KOPT-K1 (cell line): ENCODE data around the gene RAB43.
"Not testable (repeated sequence)": the region's sequence is repeated elsewhere in the genome, so short reads cannot be mapped to it uniquely, and the experiment has no call there.

Experiments used
- H3K27ac ChIP-seq: fragments of 200-600 bp; sonication (generic); 2 replicates; pipeline ENCODE4 v1.5.1; 2016; ENCODE audit warnings: antibody characterized with exemption, mild to moderate bottlenecking, low read depth, low read length; ENCODE audit not compliant: poor library complexity, severe bottlenecking
- H3K36me3 ChIP-seq: fragments of 200-600 bp; sonication (generic); 2 replicates; pipeline ENCODE4 v1.5.1; 2017; ENCODE audit warnings: antibody characterized with exemption, mild to moderate bottlenecking, low read length, moderate library complexity; ENCODE audit not compliant: insufficient read depth
- H3K9me3 ChIP-seq: fragments of 200-600 bp; sonication (generic); 2 replicates; pipeline ENCODE4 v1.5.1; 2017; ENCODE audit warnings: antibody characterized with exemption, low read length, mild to moderate bottlenecking; ENCODE audit not compliant: insufficient read depth, poor library complexity, severe bottlenecking

Gene RAB43

DNA sequence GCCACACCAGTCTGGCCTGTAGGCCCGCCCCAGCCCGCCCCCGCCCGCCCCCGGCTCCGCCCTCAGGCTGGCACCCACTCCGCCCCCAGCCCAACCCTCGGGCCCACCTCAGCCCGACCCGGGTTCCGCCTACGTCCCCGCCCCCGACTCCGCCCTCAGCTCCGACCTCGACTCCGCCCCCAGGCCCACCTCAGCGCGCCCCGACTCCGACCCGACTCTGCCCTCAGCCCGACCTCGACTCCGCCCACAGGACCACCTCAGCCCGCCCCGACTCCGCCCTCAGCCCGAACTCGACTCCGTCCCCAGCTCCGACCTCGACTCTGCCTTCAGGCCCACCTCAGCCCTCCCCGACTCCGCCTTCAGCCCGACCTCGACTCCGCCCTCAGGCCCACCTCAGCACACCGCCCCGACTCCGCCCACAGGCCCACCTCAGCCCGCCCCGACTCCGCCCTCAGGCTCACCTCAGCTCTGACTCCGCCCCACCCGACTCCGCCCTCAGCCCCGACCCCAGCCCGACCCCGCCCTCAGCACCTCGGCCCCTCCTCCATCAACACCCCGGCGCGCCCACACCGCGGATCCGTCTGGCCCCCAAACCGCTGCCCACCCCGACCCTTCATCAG lies at the start of gene RAB43:
RAB43 (minus strand) TSS at position 13 of the 620 bp plus-strand sequence. CDS start 315 bp downstream, outside the sequence.
- Histone ChIP-seq H3K27ac (peak within 1 kb of the TSS; percentile 85), H3K36me3 (peaks cover 14% of the 10 kb centered on the region; the same call in 1 of the 2 replicates)

DNA sequence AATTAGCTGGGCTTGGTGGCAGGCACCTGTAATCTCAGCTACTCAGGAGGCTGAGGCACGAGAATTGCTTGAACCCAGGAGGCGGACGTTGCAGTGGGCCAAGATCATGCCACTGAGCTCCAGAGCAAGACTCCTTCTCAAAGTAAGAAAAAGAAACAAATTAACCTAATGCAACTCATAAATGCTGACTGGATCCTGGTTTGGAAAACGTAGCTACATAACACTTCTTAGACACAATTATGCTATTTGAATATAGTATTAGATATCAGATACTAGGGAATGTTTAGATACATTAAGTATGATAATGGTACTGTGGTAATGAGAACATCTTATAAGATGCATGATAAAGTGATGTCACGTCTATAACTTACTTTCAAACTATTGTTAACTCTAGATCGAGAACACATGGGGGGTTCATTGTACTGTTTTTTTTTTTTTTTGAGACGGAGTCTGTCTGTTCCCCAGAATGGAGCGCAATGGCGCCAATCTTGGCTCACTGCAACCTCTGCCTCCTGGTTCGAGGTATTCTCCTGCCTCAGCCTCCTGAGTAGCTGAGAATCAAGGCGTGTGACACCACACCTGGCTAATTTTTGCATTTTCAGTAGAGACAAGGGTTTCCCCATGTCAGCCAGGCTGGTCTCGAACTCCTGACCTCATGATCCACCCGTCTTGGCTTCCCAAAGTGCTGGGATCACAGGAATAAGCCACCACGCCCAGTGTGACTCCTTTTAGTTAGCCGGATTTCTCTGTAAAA lies 45.2 kb upstream of the RAB43 start:
- no peaks in the 10 kb centered on the region for H3K9me3 ChIP-seq
- no peak overlapping the region for H3K27ac ChIP-seq
- H3K36me3 ChIP-seq: peaks cover 72% of the 10 kb centered on the region

More for the DNA sequence above, at the start of gene RAB43:
- H3K9me3 ChIP-seq: no peaks in the 10 kb centered on the region

DNA sequence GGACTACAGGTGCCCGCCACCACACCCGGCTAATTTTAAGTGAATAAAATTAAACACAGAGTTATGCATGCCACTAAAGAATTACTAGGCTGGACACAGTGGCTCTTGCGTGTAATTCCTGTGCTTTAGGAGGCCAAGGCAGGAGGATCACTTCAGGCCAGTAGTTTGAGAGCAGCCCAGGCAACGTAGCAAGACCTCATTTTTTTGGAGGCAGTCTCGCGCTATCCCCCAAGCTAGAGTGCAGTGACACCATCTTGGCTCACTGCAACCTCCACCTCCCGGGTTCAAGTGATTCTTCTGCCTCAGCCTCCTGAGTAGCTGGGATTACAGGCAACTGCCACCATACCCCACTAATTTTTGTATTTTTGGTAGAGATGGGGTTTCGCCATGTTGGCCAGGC lies 44.0 kb upstream of the RAB43 start:
- not testable (repeated sequence) for H3K9me3 ChIP-seq, H3K27ac ChIP-seq
- peaks cover 61% of the 10 kb centered on the region for H3K36me3 ChIP-seq

GRCh38 chr3:129164500-129164899 lies 42.9 kb upstream of the RAB43 start:
- H3K9me3 ChIP-seq: no peaks in the 10 kb centered on the region
- no peak overlapping the region for H3K27ac ChIP-seq
- H3K36me3 ChIP-seq: peaks cover 50% of the 10 kb centered on the region

- Histone ChIP-seq H3K36me3 (peaks cover 46% of the 10 kb centered on the region), H3K27ac (peak overlapping the region; percentile 96), H3K9me3 (no peaks in the 10 kb centered on the region)
Measured at GRCh38 chr3:129162729-129163579, 41.4 kb upstream of the RAB43 start.

DNA sequence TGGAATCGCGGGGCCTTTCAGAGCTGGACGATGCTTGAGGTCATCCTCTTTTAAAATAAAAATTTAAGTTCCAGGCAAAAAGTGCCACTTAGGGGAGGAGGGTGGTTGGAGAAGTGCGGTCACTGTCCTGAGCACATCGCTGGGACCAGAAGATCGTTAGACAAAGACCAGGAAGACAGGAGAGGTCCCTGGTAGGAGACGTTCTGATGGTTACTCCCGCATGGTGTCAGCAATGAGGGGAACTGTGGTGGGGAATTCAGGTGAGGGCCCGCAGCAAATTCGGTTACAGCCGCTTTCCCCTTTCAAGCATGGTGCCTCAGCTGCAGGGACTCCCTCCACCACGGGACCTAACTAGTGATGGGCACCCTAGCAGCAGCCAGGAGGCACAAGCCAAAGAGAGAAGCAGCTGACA lies 40.3 kb upstream of the RAB43 start:
- H3K36me3 ChIP-seq: peaks cover 46% of the 10 kb centered on the region
- H3K27ac ChIP-seq: peak overlapping the region; percentile 96
- H3K9me3 ChIP-seq: no peaks in the 10 kb centered on the region

DNA sequence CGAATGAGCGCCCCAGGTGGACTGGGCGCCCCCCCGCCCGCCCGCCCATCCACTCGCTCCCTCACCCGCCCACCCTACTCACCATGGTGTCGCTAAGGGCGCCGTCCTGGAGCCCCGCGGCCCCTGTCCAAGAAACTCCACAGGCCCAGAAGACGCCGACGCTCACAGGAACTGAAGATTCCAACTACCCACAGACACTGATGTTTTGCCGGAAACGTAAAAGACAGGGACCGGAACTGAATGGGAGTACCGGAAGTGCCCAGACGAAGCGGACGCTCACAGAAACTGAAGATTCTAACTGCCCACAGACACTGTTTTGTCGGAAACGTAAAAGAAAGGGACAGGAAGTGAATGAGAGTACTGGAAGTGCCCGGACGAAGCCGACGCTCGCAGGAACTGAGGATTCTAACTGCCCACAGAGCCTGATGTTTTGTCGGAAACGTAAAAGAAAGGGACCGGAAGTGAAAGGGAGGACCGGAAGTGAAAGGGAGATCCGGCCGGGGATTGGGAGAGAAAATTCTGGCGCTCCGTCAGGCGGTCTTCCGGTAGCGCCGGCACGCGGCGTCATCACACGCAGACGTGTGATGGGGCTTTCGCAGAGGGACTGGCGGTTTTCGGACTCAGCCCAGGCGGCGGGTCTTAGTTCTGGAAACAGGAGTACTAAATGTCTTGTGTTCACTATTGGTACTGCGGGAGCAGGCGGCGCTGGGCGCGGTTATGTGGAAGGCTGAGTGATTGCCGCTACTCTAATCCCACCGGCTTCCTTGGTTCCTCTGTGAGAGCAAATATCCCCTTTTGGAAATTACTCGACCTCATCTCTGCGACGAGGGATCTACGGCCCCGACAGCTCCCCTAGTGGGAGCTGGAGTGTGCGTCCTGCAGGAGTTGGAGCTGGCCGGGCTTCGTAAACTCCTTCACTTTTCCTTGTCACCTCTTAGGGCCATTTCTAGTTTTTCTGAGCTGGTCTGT lies 39.6 kb upstream of the RAB43 start, which contains the start of gene ISY1:
ISY1 (minus strand) TSS at position 173 of the 969 bp plus-strand sequence; CDS start at position 85, 88 bp downstream.
- Histone ChIP-seq H3K9me3 (no peaks in the 10 kb centered on the region), H3K36me3 (peaks cover 46% of the 10 kb centered on the region), H3K27ac (peak within 1 kb of the TSS; percentile 96)

DNA sequence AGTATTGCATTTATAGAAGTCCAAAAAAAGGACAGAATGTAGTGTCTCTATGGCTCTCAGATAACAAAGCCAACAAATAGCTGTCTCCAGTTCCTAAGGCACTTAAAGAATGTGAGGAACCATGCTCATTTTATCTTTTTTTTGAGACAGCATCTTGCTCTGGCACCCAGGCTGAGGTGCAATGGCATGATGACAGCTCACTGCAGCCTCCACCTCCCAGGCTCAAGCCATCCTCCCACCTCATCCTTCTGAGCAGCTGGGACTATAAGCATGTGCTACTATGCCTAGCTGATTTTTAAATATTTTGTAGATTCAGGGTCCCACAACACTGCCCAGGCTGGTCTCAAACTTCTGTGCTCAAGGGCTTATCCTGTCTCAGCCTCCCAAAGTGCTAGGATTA lies 23.2 kb upstream of the RAB43 start:
- Histone ChIP-seq H3K27ac (no peak overlapping the region), H3K9me3 (no peaks in the 10 kb centered on the region), H3K36me3 (peaks cover 81% of the 10 kb centered on the region)

DNA sequence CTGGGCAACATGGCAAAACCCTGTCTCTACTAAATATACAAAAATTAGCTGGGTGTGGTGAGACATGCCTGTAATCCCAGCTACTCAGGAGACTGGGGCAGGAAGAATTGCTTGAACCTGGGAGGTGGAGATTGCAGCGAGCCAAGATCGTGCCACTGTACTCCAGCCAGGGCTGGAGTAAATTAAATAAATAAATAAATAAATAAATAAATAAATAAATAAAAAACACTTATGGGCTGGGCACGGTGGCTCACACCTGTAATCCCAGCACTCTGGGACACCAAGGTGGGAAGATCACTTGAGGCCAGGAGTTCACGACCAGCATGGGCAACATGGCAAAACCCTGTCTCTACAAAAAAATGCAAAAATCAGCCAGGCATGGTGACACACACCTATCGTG lies 19.4 kb upstream of the RAB43 start:
- H3K36me3 ChIP-seq: peaks cover 80% of the 10 kb centered on the region
- not testable (repeated sequence) for H3K9me3 ChIP-seq, H3K27ac ChIP-seq

DNA sequence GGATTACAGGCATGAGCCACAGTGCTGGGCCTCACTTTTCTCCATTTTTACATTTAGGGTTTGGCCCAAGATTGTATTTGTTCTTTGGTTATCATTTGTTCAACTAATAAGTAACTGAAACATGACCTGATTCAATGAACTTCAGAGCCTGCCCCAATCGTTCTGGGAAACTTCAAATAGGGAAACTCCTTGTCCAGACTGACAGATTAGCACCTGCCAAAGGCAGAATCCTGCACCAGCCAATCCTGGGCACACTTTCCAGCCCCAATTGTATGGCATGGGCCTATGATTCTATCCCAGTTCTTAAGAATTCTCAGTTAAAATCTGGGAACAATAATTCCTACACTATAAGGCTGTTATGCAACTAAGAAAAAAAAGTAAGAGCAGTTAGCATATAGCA lies 18.3 kb upstream of the RAB43 start:
- Histone ChIP-seq H3K9me3 (no peaks in the 10 kb centered on the region), H3K27ac (no peak overlapping the region), H3K36me3 (peaks cover 80% of the 10 kb centered on the region)

DNA sequence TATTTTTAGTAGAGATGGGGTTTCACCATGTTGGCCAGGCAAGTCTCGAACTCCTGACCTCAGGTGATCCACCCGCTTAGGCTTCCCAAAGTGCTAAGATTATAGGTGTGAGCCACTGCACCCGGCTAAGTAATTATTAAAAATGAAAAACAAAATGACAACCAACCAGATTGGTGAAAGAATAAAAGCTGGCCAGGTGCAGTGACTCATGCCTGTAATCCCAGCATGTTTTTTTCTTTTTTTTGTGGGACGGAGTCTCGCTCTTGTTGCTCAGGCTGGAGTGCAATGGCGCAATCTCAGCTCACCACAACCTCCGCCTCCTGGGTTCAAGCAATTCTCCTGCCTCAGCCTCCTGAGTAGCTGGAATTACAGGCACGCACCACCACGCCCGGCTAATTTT lies 14.7 kb upstream of the RAB43 start:
- H3K36me3 ChIP-seq: peaks cover 86% of the 10 kb centered on the region
- H3K27ac ChIP-seq, H3K9me3 ChIP-seq: not testable (repeated sequence)

GRCh38 chr3:129132097-129132866 lies 10.7 kb upstream of the RAB43 start:
- Histone ChIP-seq H3K9me3 (no peaks in the 10 kb centered on the region), H3K27ac (no peak overlapping the region), H3K36me3 (peaks cover 97% of the 10 kb centered on the region)

DNA sequence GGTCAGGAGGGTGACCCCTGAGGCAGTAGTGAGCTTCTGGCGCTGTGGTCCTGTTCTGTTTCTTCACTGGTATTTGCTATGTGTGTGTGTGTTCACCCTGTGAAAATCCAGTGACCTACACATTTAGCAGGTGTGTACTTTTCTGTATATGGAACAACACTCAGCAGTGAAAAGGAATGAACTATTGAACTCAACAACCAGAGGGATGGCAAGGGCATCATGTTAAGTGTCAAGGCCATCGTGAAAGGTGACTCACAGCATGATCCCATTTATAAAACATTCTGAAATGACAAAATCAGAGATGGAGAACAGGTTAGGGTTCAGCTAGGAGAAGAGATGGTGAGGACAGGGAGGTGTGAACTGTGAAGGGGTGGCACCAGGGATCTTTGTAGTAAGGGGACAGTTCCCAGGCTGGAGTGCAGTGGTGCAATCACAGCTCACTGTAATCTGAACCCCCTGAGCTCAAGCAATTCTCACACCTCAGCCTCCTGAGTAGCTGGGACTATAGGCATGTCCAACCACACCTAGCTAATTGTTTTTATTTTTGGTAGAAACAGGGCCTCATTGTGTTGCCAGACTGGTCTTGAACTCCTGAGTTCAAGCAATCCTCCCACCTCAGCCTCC lies 10.0 kb upstream of the RAB43 start:
- H3K36me3 ChIP-seq: peaks cover 99% of the 10 kb centered on the region
- H3K9me3 ChIP-seq: no peaks in the 10 kb centered on the region
- H3K27ac ChIP-seq: no peak overlapping the region
